Skin of body (tissue), 2 donors: ENCODE measurements around the gene NBDY. TPM values are rescaled to one million over a fixed set of nuclear protein-coding genes. Genes with fewer than 3 reads are reported as not detected.

Experiments used
- DNase-seq: peaks from one replicate; lab custom pipeline; 2025; lab: John Stamatoyannopoulos, UW
- total RNA-seq: library from RNA; depleted of rRNA; stranded (reverse); fragments of >200 nt; gene quantifications from one replicate; pipeline ENCODE4 v1.2.3, GENCODE V29; 2014

NBDY gene
- total RNA-seq, 1 donor from 2014 or later = 5.5 TPM

DNA sequence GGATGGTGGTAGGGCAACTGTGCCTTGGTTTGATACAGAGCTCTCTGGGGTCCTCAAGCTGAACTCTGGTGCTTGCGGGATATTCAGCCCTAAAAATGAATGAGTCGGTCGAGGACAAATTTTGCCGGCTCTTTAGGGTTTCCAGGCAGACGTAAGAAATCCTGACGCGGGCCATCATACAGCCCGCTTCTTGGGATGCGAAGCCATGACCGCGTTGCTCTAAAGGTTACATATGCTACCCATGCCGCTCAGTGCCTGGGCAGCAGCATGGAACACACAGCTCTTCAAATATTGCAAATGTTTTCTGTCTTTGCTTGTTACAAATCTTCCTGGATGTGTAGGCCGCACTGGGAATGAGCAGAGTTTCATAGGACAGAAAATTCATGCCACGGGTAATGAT lies 55.6 kb downstream of the NBDY start:
- DNase-seq = no peak

DNA sequence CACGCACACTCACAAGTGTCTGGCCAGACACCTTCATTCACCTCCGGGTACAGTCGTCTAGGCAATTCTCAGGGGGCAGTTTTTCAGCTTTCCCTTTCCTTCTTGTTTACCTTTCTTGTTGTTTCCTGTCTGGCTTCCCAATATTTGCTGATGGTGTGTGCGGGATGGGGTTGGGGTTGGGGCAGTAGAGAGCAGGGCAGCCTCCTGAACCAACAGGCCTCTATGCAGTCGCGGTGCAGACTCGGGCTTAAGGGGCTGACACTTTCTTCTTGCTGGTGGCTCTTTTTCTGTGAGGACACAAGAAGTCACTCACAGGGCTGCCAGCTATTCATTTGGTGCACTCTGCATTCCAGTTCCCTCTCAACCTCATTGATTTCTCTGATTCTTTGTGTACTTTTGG lies 56.4 kb downstream of the NBDY start:
- DNase-seq = no peak

DNA sequence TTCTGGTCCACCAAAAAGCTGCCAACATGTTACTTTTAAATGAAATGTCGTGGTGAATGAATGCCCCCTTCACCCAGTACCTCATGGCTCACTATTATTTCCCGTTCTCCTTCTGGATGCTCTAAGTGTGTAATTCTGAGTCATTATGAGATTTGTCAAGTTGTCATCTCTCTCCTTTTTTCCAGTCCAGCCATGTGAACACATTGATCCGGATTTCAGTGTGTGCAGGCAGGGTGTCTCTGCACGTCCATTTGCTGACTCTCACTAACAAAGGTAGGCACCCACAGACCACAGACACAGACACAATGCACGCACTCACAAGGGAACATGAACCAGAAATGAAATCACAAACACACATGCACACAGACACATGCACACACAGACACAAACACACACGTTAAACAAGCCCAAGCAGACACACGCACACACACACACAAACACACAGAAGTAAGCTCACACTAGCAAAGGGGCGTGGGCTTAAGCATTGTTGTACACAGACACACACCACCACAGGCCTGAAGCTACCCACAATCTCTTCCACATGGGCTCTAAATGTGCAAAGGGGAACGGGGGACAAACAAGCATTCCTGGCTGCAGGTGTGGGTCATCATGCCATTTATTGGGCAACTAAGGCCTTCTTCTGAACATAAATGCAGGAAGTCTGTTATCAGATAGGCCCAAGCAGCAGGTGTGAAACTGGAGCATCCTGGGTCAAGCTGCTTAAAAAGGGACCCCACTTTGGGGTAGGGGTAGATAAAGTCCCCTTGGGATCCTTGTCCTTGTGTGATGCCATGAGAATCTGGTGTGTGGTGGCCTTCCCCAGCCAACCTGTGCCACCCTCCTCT lies 58.1 kb downstream of the NBDY start:
- no peak for DNase-seq

DNA sequence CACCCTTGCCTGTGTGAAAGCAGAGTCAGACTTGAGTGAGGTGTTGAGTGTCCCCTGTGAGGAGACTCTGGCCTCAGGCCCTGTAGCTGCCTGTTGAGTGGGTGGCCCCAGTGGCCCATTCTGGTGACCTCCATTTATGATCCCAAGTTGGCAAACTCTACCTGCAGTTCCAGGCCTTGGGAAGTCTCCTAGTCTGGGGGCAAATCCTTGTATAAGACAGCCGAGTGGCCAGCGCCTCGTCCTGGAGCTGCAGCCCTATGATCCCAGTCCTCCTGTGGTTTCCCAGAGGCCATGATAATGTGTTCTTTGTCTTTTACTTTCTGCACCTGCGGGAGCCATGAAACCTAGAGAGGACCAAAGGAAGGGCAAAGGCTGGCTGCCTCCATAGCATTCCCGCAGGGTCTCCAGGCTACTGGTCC lies 58.7 kb downstream of the NBDY start:
- no peak for DNase-seq

DNA sequence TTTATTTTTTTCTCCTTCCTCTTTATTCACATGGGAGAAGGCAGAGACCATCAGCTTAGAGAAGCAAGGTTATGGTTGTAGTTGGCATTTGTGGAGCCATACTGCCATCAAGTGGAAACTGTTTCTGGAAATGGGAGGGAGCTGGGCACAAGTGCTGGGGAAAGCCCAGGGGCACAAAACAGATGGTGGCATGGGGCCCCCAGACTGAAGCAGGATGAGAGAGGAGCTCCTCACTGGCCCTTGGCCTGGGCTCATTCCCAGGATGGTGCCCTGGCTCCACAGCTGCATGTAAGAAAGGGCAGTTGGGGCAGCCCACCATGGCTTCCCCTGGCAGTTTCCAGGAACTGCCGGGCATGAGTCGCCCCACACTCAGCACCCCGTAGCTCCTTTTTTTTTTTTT lies 59.2 kb downstream of the NBDY start:
- no peak for DNase-seq

DNA sequence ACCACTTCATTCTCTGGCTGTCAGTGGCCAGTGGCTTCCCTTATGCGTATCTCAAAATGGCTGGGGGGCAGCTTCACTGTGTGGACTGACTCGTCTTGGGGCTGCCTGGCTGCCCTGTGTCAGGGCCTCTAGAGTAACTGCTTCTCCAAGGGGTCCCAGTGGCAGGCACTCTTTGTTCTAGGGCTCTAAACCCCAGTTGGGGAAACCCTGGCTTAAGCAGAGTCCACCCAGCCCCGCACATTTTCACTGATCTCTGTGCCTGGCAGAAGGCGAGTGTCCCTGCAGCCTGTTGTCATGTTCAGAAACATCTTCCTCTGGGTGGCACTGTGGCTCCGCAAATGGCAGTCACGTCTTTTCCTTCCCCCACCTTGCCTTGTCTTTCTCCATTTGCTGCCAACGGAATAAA lies 59.7 kb downstream of the NBDY start:
- DNase-seq = no peak

DNA sequence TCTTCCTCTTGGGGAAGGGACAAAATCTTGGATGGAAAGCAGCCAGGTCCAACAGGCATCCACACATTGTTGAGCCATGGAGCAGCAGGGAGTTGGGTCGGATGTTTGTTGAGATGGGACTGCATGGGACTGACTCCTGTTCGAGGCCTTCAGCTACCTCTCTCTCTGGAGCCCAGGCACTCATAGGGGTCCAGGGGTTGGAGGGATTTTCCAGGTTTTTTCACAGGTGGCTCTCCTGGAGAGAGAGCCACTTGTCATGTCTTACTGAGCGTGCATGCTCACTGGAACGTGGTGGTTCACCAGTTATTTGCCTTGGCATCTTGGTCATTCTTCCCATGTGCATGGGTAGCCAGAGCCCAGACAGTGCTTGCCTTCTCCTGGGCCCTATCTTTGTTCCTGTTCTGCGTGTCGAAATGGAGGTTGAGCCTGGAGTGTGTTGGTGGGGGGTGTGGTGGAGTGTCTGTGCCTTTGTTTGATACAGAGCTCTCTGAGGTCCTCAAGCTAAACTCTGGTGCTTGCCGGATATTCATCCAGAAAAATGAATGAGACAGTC lies 60.6 kb downstream of the NBDY start:
- no peak for DNase-seq

DNA sequence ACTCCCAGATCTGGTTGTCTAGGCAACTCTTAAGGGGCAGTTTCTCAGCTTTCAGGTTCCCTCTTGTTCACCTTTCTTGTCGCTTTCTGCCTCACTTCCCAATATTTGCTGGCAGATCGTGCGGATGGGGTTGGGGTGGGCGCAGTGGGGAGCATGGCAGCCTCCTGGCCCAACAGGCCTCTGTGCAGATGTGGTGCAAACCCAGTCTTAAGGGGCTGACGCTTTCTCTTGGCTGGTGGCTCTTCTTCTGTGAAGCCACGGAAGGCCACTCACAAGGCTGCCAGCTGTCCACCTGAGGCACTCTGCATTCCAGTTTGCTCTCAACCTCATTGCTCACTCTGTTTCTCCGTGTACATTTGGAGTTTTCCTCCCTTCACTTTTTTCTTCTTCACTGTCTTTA lies 61.7 kb downstream of the NBDY start:
- no peak for DNase-seq

DNA sequence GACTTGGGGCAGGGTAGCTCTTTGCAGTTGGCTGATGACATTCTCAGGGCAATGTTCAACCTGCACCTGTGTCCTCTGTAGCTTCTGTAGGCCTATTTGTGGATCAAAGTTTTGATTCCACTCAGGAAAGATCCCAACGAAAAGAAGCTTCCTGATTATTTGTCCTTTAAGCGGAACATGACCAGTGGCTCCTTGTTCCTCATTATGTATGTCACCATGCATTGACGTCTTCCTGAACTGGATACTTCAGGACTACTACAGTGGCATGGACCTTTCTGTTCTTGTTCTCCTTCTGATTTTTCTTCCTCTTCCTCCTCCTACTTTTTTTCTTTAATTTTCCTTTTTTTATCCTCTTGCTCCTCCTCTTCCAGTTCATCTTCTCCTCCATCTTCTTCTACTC lies 62.4 kb downstream of the NBDY start:
- DNase-seq = no peak

DNA sequence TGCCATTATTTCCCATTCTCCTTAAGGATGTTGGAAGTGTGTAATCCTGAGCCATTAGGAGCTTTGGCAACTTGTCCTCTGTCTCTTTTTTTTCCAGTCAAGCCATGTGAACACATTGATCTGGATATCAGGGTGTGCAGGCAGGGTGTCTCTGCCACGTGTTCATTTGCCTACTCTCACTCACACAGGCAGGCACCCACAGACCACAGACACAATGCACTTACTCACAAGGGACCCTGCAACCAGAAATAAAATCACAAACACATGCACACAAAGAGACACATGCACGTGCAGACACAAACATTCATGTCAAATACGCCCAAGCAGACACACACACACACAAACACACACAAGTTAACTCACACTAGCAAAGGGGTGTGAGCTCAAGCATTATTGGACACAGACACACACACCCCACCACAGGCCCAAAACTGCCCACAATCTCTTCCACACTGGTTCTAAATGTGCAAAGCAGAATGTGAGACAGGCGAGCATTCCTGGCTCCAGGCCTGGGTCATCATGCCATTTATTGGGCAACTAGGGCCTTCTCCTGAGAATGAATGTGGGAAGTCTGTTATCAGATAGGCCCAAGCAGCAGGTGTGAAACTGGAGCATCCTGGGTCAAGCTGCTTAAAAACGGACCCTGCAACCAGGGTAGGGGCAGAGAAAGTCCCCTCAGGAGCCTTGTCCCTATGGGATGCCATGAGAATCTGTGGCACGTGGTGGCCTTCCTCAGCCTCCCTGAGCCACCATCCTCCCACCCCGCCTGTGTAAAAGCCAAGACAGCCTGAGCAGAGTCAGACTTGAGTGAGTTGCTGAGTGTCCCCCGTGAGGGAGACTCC lies 63.4 kb downstream of the NBDY start:
- DNase-seq = no peak

DNA sequence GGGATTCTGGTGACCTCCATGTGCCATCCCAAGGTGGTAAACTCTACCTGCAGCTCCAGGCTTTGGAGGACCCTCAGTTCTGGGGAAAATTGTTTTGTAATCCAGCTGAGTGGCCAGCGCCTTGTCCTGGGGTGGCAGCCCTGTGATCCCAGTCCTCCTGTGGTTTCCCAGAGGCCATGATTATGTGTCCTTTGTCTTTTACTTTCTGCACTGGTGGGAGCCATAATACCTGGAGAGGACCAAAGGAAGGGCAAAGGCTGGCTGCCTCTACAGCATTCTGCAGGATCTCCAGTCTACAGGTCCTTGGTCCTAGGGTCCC lies 64.0 kb downstream of the NBDY start:
- DNase-seq = no peak

DNA sequence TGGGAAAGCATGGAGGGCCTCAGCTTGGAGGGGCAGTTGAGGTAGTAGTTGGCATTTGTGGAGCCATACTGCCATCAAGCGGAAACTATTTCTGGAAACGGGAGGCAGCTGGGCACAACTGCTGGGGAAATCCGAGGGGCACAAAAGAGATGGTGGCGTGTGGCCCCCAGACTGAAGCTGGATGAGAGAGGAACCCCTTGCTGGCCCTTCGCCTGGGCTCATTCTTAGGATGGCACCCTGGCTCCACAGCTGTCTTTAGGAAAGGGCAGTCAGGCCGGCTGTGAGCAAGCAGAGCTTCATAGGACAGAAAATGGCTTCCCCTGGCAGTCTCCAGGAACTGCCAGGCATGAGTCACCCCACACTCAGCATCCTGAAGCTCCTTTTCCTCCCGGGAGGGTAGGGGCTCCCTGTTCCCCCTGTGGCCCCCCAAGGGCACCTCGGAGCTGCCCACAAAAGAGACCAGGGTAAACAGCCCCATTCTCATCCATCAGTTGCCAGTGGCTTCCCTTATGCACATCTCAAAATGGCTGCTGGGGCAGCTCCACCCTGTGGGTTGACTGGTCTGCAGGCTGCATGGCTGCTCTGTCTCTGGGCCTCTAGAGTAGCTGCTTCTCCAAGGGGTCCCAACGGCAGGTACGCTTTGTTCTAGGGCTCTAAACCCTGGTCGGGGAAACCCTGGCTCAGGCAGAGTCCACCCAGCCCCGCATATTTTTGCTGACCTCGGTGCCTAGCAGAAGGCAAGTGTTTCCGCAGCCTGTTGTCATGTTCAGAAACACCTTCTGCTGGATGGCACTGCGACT lies 64.7 kb downstream of the NBDY start:
- no peak for DNase-seq

DNA sequence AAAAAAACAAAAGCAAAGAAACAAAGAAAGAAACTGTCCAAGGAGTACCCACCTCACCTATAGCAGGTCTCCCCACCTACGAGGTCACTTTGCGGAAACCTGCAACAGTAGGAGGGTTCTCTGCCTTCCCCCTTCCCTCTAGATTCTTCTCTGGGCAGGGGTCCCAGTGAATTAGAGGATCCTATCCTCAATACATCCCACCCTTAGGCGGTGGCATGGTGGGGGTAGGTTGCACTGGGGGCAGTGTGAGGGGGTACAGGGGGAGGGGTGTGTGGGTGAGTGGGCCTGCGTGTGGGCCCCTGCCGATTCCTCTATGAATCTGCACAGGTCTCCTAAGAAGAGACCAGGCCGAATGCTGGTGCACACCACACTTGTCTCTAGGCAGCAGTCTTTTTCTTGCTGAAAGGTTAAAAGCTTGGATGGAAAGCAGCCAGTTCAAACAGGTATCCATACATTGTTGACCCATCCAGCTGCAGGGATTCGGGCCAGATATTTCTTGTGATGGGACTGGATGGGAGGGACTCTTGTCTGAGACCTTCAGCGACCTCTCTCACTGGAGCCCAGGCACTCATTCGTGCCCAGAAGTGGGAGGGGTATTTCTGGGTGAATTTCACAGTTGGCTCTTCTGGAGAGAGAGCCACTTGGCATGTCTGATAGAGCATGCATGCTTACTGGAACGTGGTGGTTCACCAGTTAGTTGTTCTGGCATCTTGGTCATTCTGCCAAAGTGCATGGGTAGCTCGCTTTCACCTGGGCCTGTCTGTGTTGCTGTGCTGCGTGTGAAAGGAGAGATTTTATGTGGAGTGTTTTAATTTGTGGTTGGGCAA lies 65.6 kb downstream of the NBDY start:
- DNase-seq = no peak

DNA sequence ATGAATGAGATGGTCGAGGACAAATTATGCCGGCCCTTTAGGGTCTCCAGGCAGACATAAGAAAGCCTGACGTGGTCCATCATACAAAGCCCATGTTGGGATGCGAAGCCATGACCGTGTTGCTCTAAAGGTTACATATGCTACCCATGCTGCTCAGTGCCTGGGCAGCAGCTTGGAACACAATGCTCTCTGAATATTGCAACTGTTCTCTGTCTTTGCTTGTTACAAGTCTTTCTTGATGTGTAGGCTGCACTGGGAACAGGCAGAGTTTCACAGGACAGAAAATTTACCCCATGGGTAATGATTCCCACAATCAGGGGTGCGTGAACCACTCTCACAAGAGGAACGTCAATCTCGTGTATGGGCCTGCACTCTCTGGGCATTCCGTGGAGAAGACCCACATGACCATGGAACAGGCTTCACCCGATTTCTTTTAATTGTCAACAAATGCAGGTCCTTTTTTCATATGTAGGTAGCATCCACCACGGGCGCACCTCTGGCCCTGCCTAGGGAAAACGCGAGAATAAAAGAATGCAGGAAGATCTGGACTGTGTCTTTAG lies 66.3 kb downstream of the NBDY start:
- no peak for DNase-seq

DNA sequence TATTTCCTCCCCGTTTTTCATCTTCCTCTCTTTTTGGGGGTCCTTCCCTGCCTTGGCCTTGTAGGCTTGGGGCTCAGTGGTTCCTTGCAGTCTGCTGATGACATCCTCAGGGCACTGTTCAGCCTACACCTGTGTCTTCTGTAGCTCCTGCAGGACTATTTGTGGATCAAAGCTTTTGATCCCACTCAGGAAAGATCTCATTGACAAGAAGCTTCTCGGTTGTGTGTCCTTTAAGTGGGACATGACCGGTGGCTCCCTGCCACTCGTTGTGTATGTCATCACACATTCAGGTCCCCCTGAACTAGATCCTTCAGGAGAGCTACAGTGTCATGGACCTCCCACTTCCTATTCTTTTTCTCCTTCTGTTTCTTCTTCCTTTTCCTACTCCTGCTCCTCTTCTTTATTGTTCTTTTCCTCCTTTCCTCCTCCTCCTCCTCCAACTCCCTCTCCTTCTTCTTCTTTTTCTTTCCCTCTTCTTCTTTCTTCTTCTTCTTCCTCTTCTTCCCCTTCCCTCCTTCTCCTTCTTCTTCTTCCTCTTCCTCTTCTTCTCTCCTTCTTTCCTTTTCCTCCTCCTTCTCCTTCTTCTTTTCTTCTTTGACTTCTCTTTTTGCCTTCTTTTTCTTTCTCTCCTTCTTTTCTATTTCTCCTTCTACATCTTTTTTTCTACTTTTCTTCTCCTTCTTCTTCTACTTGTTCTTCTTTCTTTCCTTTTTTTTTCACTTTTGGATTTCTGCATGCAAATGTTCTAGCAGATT lies 67.8 kb downstream of the NBDY start:
- no peak for DNase-seq

DNA sequence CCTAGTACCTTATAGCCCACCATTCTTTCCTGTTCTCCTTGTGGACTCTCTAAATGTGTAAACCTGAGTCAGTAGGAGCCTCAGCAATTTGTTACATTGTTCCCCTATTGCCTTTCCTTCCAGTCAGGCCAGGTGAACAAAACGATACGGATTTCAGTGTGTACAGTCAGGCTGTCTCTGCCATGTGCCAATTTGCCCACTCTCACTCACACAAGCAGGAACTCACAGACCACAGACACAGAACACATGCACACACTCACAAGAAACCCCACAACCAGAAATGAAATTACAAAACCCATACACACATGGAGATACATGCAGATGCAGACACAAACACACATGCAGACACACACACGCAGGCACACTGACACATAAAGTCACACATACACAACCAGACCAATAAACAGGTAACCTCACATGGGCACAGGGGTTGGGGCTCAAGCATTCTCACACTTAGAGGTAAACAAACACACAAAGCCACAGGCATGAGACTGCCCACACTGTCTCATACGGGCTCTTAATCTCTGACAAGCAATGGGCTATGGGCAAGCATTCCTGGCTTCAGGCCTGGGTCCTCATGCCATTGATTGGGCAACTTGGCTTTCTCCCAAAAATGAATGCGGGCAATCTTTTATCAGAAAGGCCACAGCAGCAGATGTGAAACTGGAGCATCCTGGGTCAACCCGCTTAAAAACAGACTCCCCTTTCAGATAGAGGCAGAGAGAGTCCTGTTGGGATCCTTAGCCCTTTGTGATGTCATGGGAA lies 68.7 kb downstream of the NBDY start:
- no peak for DNase-seq

DNA sequence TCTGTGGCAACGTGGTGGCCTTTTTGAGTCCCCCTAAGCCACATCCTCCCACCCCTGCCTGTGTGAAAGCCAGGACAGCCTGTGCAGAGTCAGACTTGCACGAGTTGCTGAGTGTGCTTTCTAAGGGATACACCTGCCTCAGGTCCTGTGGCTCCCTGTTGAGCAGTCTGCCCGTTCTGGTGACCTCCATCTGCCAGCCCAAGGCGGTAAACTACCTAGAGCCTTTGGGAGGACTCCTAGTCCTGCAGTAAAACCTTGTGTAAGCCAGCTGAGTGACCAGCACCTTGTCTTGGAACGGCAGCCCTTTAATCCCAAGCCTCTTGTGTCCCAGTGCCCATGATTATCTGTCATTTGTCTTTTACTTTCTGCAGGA lies 69.3 kb downstream of the NBDY start:
- no peak for DNase-seq

DNA sequence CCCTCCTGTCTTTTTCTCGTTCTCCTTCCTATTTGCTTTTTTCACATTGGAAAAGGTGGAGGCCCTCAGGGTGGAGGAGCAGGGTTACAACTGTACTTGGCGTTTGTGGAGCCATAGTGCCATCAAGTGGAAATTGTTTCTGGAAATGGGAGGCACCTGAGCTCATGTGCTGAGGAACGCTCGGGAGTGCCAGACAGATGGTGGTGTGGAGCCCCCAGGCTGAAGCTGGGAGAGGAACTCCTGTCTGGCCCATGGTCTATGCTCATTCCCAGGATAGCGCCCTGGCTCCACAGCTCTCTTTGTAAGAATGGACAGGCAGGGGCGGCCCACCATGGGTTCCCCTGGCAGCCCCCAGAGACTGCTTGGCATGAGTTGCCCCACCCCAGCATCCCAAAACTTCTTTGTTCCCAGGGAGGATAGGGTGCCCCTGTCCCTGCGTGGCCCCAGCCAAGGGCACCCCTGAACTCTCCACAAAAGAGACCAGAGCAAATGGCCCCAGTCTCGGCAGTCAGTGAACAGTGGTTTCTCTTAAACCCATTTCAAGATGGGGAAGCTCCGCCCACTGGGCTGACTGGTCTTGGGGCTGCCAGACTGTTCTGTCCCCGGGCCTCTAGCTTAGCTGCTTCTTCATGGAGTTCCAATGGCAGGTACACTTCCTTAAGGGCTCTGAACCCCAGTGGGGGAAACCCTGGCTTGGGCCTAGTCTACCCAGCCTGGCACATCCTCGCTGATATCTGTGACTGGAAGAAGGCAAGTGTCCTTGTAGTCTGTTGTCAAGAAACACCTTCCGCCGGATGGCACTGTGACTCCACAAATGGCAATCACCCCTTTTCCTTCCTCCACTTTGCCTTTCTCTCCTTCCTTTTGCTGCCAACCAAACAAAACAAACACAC lies 70.1 kb downstream of the NBDY start:
- DNase-seq = no peak
